ENCODE measurements around the gene GLMP.
A peak's percentile ranks its signal among the peaks of the same experiment; 100 is the strongest.

GLMP gene

GRCh38 chr1:156268336-156268735 lies 27.1 kb downstream of the GLMP start:
- peaks cover 3% of the 10 kb centered on the region for H3K4me1 ChIP-seq (ENCODE audit: control insufficient read depth, insufficient read depth, low read length)
- peaks cover 92% of the 10 kb centered on the region for H3K36me3 ChIP-seq (ENCODE audit: control insufficient read depth, insufficient read depth, low read length, severe bottlenecking)
- no peak overlapping the region for H3K9ac ChIP-seq (ENCODE audit: low read length)
- no peaks in the 10 kb centered on the region for H3K9me3 ChIP-seq (ENCODE audit: control insufficient read depth, low read length)
- DNase-seq (ENCODE audit: low read depth): no peak
- no peaks in the 10 kb centered on the region for H3K27me3 ChIP-seq (replicated peaks; ENCODE audit: control insufficient read depth, insufficient read depth, low read length)
- H3K4me3 ChIP-seq (ENCODE audit: low read length): no peak overlapping the region

- H3K4me1 ChIP-seq (ENCODE audit: control insufficient read depth, insufficient read depth, low read length): peaks cover 13% of the 10 kb centered on the region
- no peak overlapping the region for H3K4me3 ChIP-seq (ENCODE audit: low read length)
- no peaks in the 10 kb centered on the region for H3K9me3 ChIP-seq (ENCODE audit: control insufficient read depth, low read length)
- peaks cover 85% of the 10 kb centered on the region for H3K36me3 ChIP-seq (ENCODE audit: control insufficient read depth, insufficient read depth, low read length, severe bottlenecking)
- no peak for DNase-seq (ENCODE audit: low read depth)
- no peak overlapping the region for H3K9ac ChIP-seq (ENCODE audit: low read length)
- H3K27me3 ChIP-seq (replicated peaks; ENCODE audit: control insufficient read depth, insufficient read depth, low read length): no peaks in the 10 kb centered on the region
These were observed 29.4 kb downstream of the GLMP start for GRCh38 chr1:156266051-156266450.

- no peak overlapping the region for H3K4me3 ChIP-seq (ENCODE audit: low read length)
- H3K9ac ChIP-seq (ENCODE audit: low read length): no peak overlapping the region
- no peaks in the 10 kb centered on the region for H3K27me3 ChIP-seq (replicated peaks; ENCODE audit: control insufficient read depth, insufficient read depth, low read length)
- peaks cover 90% of the 10 kb centered on the region for H3K36me3 ChIP-seq (ENCODE audit: control insufficient read depth, insufficient read depth, low read length, severe bottlenecking)
- no peaks in the 10 kb centered on the region for H3K9me3 ChIP-seq (ENCODE audit: control insufficient read depth, low read length)
- peaks cover 13% of the 10 kb centered on the region for H3K4me1 ChIP-seq (ENCODE audit: control insufficient read depth, insufficient read depth, low read length)
- DNase-seq (ENCODE audit: low read depth): no peak
These were observed 32.2 kb downstream of the GLMP start for GRCh38 chr1:156263288-156263655.

- Histone ChIP-seq H3K27me3 (replicated peaks; ENCODE audit: control insufficient read depth, insufficient read depth, low read length) (no peaks in the 10 kb centered on the region), H3K9ac (ENCODE audit: low read length) (no peak overlapping the region), H3K4me3 (ENCODE audit: low read length) (peak overlapping the region; percentile 35), H3K4me1 (ENCODE audit: control insufficient read depth, insufficient read depth, low read length) (peaks cover 13% of the 10 kb centered on the region), H3K9me3 (ENCODE audit: control insufficient read depth, low read length) (no peaks in the 10 kb centered on the region), H3K36me3 (ENCODE audit: control insufficient read depth, insufficient read depth, low read length, severe bottlenecking) (peaks cover 90% of the 10 kb centered on the region)
- DNase-seq (ENCODE audit: low read depth): peak; percentile 67
These were observed 32.8 kb downstream of the GLMP start for GRCh38 chr1:156262461-156263287.

- Histone ChIP-seq H3K27me3 (replicated peaks; ENCODE audit: control insufficient read depth, insufficient read depth, low read length) (no peaks in the 10 kb centered on the region), H3K9me3 (ENCODE audit: control insufficient read depth, low read length) (no peaks in the 10 kb centered on the region), H3K4me3 (ENCODE audit: low read length) (no peak overlapping the region), H3K36me3 (ENCODE audit: control insufficient read depth, insufficient read depth, low read length, severe bottlenecking) (peaks cover 90% of the 10 kb centered on the region), H3K9ac (ENCODE audit: low read length) (no peak overlapping the region), H3K4me1 (ENCODE audit: control insufficient read depth, insufficient read depth, low read length) (peaks cover 13% of the 10 kb centered on the region)
- no peak for DNase-seq (ENCODE audit: low read depth)
These were observed 34.6 kb downstream of the GLMP start for GRCh38 chr1:156260896-156261295.

- Histone ChIP-seq H3K9me3 (ENCODE audit: control insufficient read depth, low read length) (no peaks in the 10 kb centered on the region), H3K9ac (ENCODE audit: low read length) (no peak overlapping the region), H3K4me3 (ENCODE audit: low read length) (no peak overlapping the region), H3K27me3 (replicated peaks; ENCODE audit: control insufficient read depth, insufficient read depth, low read length) (no peaks in the 10 kb centered on the region), H3K36me3 (ENCODE audit: control insufficient read depth, insufficient read depth, low read length, severe bottlenecking) (peaks cover 85% of the 10 kb centered on the region), H3K4me1 (ENCODE audit: control insufficient read depth, insufficient read depth, low read length) (peaks cover 13% of the 10 kb centered on the region)
- no peak for DNase-seq (ENCODE audit: low read depth)
These were observed 35.7 kb downstream of the GLMP start for GRCh38 chr1:156259805-156260204.

- Histone ChIP-seq H3K4me3 (ENCODE audit: low read length) (no peak overlapping the region), H3K27me3 (replicated peaks; ENCODE audit: control insufficient read depth, insufficient read depth, low read length) (no peaks in the 10 kb centered on the region), H3K4me1 (ENCODE audit: control insufficient read depth, insufficient read depth, low read length) (peaks cover 13% of the 10 kb centered on the region), H3K36me3 (ENCODE audit: control insufficient read depth, insufficient read depth, low read length, severe bottlenecking) (peaks cover 86% of the 10 kb centered on the region), H3K9ac (ENCODE audit: low read length) (no peak overlapping the region), H3K9me3 (ENCODE audit: control insufficient read depth, low read length) (no peaks in the 10 kb centered on the region)
- DNase-seq (ENCODE audit: low read depth): no peak
These were observed 36.6 kb downstream of the GLMP start for GRCh38 chr1:156258859-156259258.

- H3K9me3 ChIP-seq (ENCODE audit: control insufficient read depth, low read length): no peaks in the 10 kb centered on the region
- no peak for DNase-seq (ENCODE audit: low read depth)
- H3K36me3 ChIP-seq (ENCODE audit: control insufficient read depth, insufficient read depth, low read length, severe bottlenecking): peaks cover 86% of the 10 kb centered on the region
- peaks cover 6% of the 10 kb centered on the region for H3K4me1 ChIP-seq (ENCODE audit: control insufficient read depth, insufficient read depth, low read length)
- no peak overlapping the region for H3K4me3 ChIP-seq (ENCODE audit: low read length)
- no peak overlapping the region for H3K9ac ChIP-seq (ENCODE audit: low read length)
- no peaks in the 10 kb centered on the region for H3K27me3 ChIP-seq (replicated peaks; ENCODE audit: control insufficient read depth, insufficient read depth, low read length)
These were observed 37.8 kb downstream of the GLMP start for GRCh38 chr1:156257711-156258110.

- peaks cover 91% of the 10 kb centered on the region for H3K36me3 ChIP-seq (ENCODE audit: control insufficient read depth, insufficient read depth, low read length, severe bottlenecking)
- H3K9ac ChIP-seq (ENCODE audit: low read length): no peak overlapping the region
- H3K4me1 ChIP-seq (ENCODE audit: control insufficient read depth, insufficient read depth, low read length): no peaks in the 10 kb centered on the region
- no peak overlapping the region for H3K4me3 ChIP-seq (ENCODE audit: low read length)
- no peaks in the 10 kb centered on the region for H3K9me3 ChIP-seq (ENCODE audit: control insufficient read depth, low read length)
- H3K27me3 ChIP-seq (replicated peaks; ENCODE audit: control insufficient read depth, insufficient read depth, low read length): no peaks in the 10 kb centered on the region
- no peak for DNase-seq (ENCODE audit: low read depth)
These were observed 41.8 kb downstream of the GLMP start for GRCh38 chr1:156253634-156254033.

GRCh38 chr1:156251527-156251926 lies 44.0 kb downstream of the GLMP start:
- peaks cover 8% of the 10 kb centered on the region for H3K4me1 ChIP-seq (ENCODE audit: control insufficient read depth, insufficient read depth, low read length)
- H3K4me3 ChIP-seq (ENCODE audit: low read length): no peak overlapping the region
- no peak overlapping the region for H3K9ac ChIP-seq (ENCODE audit: low read length)
- DNase-seq (ENCODE audit: low read depth): no peak
- H3K9me3 ChIP-seq (ENCODE audit: control insufficient read depth, low read length): no peaks in the 10 kb centered on the region
- H3K27me3 ChIP-seq (replicated peaks; ENCODE audit: control insufficient read depth, insufficient read depth, low read length): no peaks in the 10 kb centered on the region
- peaks cover 69% of the 10 kb centered on the region for H3K36me3 ChIP-seq (ENCODE audit: control insufficient read depth, insufficient read depth, low read length, severe bottlenecking)

GRCh38 chr1:156249593-156249992 lies 45.9 kb downstream of the GLMP start:
- Histone ChIP-seq H3K27me3 (replicated peaks; ENCODE audit: control insufficient read depth, insufficient read depth, low read length) (peaks cover 7% of the 10 kb centered on the region), H3K4me1 (ENCODE audit: control insufficient read depth, insufficient read depth, low read length) (peaks cover 11% of the 10 kb centered on the region), H3K4me3 (ENCODE audit: low read length) (no peak overlapping the region), H3K9me3 (ENCODE audit: control insufficient read depth, low read length) (no peaks in the 10 kb centered on the region), H3K36me3 (ENCODE audit: control insufficient read depth, insufficient read depth, low read length, severe bottlenecking) (peaks cover 57% of the 10 kb centered on the region), H3K9ac (ENCODE audit: low read length) (no peak overlapping the region)
- DNase-seq (ENCODE audit: low read depth): no peak

GRCh38 chr1:156248323-156248683 lies 47.2 kb downstream of the GLMP start:
- Histone ChIP-seq H3K9ac (ENCODE audit: low read length) (no peak overlapping the region), H3K9me3 (ENCODE audit: control insufficient read depth, low read length) (no peaks in the 10 kb centered on the region), H3K4me3 (ENCODE audit: low read length) (no peak overlapping the region), H3K36me3 (ENCODE audit: control insufficient read depth, insufficient read depth, low read length, severe bottlenecking) (peaks cover 44% of the 10 kb centered on the region), H3K27me3 (replicated peaks; ENCODE audit: control insufficient read depth, insufficient read depth, low read length) (peaks cover 7% of the 10 kb centered on the region), H3K4me1 (ENCODE audit: control insufficient read depth, insufficient read depth, low read length) (peaks cover 11% of the 10 kb centered on the region)
- DNase-seq (ENCODE audit: low read depth): no peak

Data from adipocyte (in vitro differentiated cells).